ENCODE data around the gene TRIO.
"Not testable (repeated sequence)": the region's sequence is repeated elsewhere in the genome, so short reads cannot be mapped to it uniquely, and the experiment has no call there.

GRCh38 chr5:14436122-14436521 lies 293.0 kb downstream of the TRIO start:
- TF ChIP-seq, protein P1, sequence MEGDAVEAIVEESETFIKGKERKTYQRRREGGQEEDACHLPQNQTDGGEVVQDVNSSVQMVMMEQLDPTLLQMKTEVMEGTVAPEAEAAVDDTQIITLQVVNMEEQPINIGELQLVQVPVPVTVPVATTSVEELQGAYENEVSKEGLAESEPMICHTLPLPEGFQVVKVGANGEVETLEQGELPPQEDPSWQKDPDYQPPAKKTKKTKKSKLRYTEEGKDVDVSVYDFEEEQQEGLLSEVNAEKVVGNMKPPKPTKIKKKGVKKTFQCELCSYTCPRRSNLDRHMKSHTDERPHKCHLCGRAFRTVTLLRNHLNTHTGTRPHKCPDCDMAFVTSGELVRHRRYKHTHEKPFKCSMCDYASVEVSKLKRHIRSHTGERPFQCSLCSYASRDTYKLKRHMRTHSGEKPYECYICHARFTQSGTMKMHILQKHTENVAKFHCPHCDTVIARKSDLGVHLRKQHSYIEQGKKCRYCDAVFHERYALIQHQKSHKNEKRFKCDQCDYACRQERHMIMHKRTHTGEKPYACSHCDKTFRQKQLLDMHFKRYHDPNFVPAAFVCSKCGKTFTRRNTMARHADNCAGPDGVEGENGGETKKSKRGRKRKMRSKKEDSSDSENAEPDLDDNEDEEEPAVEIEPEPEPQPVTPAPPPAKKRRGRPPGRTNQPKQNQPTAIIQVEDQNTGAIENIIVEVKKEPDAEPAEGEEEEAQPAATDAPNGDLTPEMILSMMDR (IDR thresholded peaks at IDR 0.05): not testable (repeated sequence)
- not testable (repeated sequence) for TF ChIP-seq POLR2A (IDR thresholded peaks at IDR 0.05)
